MM.1S (cell line): ENCODE results near the gene PTBP2.

Experiments
- CTCF ChIP-seq: fragments of 300-600 bp; sonication (generic); IDR thresholded peaks from 2 replicates; pipeline ENCODE4 v1.5.1; 2016; ENCODE audit warnings: antibody characterized with exemption, low read length, mixed read lengths
- EZH2 ChIP-seq: fragments of 300-600 bp; sonication (generic); optimal IDR thresholded peaks from 2 replicates; pipeline ENCODE3; 2017; ENCODE audit warnings: low read depth, mild to moderate bottlenecking, antibody characterized with exemption, low read length, mixed read lengths
- EZH2phosphoT487 ChIP-seq: fragments of 300-600 bp; sonication (generic); IDR thresholded peaks from 2 replicates; pipeline ENCODE4 v1.6.1; 2018; ENCODE audit warnings: antibody characterized with exemption, low read length

GRCh38 chr1:96815914-96816313 is 94.3 kb downstream of the PTBP2 start:
- TF ChIP-seq CTCF (no peak), EZH2 (no peak), EZH2phosphoT487 (no peak)
